Measurements from ENCODE around the gene RNU5B-1.

RNU5B-1 gene

DNA sequence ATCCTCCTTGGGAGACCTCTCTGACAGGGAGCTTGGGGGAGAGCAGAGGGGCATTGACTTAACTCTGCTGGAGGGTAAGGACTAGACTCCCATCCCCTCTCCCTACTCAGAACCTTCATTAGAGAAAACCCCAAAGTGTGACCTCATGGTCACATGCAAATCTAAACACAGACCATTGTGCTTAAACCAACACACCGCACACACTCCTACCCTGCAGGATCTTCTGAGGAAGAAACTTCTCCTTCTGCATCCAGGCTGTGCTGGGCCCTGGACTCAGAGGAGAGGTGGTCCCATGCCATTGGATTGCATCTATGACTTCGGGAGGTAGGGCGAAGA is 17.0 kb upstream of the RNU5B-1 start:
- in situ Hi-C loops (cut with MboI; ENCODE audit: low pct_unique_long_range_greater_than_20kb, low sequenced_read_pairs, unreplicated experiment), result loop anchor here (25.0 kb wide), 2 partner anchors 100 to 225 kb away; partner anchors contain the start of genes CLPX and RASL12
- DNase-seq (ENCODE audit: low spot score), result peak; percentile 35
- TF ChIP-seq, protein P1, sequence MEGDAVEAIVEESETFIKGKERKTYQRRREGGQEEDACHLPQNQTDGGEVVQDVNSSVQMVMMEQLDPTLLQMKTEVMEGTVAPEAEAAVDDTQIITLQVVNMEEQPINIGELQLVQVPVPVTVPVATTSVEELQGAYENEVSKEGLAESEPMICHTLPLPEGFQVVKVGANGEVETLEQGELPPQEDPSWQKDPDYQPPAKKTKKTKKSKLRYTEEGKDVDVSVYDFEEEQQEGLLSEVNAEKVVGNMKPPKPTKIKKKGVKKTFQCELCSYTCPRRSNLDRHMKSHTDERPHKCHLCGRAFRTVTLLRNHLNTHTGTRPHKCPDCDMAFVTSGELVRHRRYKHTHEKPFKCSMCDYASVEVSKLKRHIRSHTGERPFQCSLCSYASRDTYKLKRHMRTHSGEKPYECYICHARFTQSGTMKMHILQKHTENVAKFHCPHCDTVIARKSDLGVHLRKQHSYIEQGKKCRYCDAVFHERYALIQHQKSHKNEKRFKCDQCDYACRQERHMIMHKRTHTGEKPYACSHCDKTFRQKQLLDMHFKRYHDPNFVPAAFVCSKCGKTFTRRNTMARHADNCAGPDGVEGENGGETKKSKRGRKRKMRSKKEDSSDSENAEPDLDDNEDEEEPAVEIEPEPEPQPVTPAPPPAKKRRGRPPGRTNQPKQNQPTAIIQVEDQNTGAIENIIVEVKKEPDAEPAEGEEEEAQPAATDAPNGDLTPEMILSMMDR (IDR thresholded peaks at IDR 0.05; ENCODE audit: extremely low read depth, insufficient read depth, missing control alignments), result no peak

DNA sequence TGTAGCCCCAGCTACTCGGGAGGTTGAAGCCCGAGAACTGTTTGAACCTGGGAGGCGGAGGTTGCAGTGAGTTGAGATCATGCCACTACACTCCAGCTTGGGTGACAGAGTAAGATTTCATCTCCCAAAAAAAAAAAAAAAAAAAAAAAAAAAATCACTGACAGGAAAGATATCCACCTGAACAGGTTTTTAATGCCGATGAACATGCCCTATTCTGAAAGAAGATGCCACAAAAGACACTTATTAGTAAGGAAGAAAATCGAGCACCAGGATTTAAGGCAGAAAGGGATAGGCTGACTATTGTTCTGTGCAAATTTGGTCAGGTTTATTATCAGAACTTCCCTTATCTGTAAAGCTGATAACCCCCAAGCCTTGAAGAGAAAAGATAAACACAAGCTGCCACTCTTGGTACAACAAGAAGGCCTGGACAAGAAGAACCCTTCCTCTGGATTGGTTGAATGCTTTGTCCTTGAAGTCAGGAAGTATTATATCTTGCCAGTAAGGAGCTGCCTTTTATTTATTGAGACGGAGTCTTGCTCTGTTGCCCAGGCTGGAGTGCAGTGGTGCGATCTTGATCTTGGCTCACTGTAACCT is 15.1 kb upstream of the RNU5B-1 start:
- TF ChIP-seq, protein P1 (IDR thresholded peaks at IDR 0.05; ENCODE audit: extremely low read depth, insufficient read depth, missing control alignments), result no peak
- no peak for DNase-seq (ENCODE audit: low spot score)
- in situ Hi-C loops (cut with MboI; ENCODE audit: low pct_unique_long_range_greater_than_20kb, low sequenced_read_pairs, unreplicated experiment), result loop anchor here (25.0 kb wide), 2 partner anchors 102 to 227 kb away; partner anchors contain the start of genes CLPX and RASL12

DNA sequence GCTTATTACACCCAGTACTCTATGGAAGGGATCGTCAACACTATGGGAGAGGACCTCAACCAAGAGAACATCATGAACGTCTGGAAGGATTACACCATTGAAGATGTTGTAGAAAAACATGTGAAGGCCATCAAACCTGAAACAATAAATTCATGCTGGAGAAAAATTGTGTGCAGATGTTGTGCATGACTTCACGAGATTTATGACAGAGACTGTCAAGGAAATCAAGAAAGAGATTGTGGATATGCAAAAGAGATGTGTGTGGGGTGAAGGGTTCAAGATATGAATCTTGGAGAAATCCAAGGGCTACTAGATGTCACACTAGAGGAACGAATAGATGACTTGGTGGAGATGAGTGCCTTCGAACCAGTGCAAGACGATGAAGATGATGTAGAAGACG is 14.2 kb upstream of the RNU5B-1 start:
- in situ Hi-C loops (cut with MboI; ENCODE audit: low pct_unique_long_range_greater_than_20kb, low sequenced_read_pairs, unreplicated experiment), result loop anchor here (25.0 kb wide), 2 partner anchors 103 to 228 kb away; partner anchors contain the start of genes CLPX and RASL12
- DNase-seq (ENCODE audit: low spot score), result no peak
- TF ChIP-seq, protein P1 (IDR thresholded peaks at IDR 0.05; ENCODE audit: extremely low read depth, insufficient read depth, missing control alignments), result no peak

DNA sequence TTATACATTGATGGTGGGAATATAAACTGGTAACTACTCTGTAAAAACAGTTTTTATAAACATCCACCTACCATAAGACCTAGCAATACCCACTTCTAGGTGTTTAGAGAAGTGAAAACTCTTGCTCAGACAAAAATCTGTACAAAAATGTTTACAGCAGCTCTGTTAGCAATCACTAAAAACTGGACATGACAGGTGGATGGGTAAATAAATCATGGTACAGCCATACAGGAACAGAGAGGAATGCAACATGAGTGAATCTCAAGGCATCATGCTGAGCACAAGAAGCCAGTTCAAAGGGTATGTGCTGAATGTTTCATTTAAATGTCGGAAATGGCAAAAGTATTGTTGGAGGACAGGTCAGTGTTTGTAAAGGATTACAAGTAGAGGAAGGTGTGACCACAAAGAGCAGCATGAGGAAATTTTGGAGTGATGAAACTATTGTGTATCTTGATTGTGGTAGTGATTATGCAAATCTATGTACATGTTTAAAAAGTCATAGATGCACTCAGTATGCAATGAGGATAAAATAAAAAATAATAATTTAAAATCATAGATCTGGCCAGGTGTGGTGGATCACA is 11.4 kb upstream of the RNU5B-1 start:
- TF ChIP-seq, protein P1 (IDR thresholded peaks at IDR 0.05; ENCODE audit: extremely low read depth, insufficient read depth, missing control alignments), result no peak
- in situ Hi-C loops (cut with MboI; ENCODE audit: low pct_unique_long_range_greater_than_20kb, low sequenced_read_pairs, unreplicated experiment), result loop anchor here (25.0 kb wide), 2 partner anchors 106 to 231 kb away; partner anchors contain the start of genes CLPX and RASL12
- DNase-seq (ENCODE audit: low spot score), result no peak

DNA sequence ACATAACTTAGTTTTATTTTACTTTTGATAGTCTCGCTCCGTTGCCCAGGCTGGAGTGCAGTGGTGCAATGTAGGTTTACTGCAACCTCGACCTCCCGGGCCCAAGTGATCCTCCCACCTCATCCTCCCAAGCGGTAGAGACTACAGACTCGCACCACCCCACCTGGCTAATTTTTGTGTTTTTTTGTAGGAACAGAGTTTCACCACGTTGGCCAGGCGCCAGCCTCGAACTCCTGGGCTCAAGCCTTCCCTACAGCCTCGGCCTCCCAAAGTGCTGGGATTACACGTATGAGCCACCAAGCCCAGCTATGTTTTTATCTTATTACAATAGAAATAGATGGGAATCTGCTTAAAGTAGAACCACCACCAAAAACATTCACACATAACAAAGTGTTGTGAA is 5.7 kb upstream of the RNU5B-1 start:
- TF ChIP-seq, protein P1 (IDR thresholded peaks at IDR 0.05; ENCODE audit: extremely low read depth, insufficient read depth, missing control alignments), result no peak
- in situ Hi-C loops (cut with MboI; ENCODE audit: low pct_unique_long_range_greater_than_20kb, low sequenced_read_pairs, unreplicated experiment), result loop anchor here (25.0 kb wide), 2 partner anchors 111 to 236 kb away; partner anchors contain the start of genes CLPX and RASL12
- no peak for DNase-seq (ENCODE audit: low spot score)

DNA sequence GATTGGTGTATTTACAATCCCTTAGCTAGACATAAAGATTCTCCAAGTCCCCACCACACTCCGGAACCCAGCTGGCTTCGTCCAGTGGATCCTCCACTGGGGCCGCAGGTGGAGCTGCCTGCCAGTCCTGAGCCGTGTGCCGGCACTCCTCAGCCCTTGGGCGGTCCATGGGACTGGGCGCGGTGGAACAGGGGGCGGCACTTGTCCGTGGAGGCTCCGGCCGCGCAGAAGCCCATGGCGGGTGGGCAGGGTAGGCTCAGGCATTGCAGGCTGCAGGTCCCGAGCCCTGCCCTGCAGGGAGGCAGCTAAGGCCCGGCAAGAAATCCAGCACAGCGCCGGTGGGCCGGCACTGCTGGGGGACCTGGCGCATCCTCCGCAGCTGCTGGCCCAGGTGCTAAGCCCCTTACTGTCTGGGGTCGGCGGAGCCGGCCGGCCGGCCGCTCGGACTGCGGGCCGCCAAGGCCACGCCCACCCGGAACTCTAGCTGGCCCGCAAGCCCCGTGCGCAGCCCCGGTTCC is 3.5 kb upstream of the RNU5B-1 start:
- DNase-seq (ENCODE audit: low spot score), result no peak
- in situ Hi-C loops (cut with MboI; ENCODE audit: low pct_unique_long_range_greater_than_20kb, low sequenced_read_pairs, unreplicated experiment), result no loop called here
- TF ChIP-seq, protein P1 (IDR thresholded peaks at IDR 0.05; ENCODE audit: extremely low read depth, insufficient read depth, missing control alignments), result no peak
